ENCODE measurements around the gene ANKRD11.
A peak's percentile ranks its signal among the peaks of the same experiment; 100 is the strongest.

ANKRD11 gene

GRCh38 chr16:89381788-89382187, 108.6 kb downstream of the ANKRD11 start:
- no peak for DNase-seq (ENCODE audit: low read depth)

DNA sequence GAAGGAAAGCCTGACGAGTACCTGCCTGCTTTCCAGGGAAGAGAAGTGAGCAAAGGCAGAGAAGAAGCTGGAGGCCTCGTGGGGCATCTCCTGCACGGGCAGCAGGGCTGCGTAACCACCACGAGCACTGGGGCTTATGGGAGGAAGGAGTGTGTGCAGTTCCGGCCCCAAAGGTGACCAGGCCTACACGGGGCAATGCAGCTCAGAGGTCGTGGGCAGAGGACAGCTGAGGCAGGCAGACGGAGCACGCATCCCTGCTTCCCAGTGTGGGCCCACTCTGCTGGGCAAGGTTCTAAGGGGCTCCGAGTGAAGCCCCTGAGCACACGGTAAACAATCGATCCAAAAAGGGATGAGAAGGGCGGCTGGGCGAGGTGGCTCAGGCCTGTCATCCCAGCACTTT, 109.7 kb downstream of the ANKRD11 start:
- DNase-seq (ENCODE audit: low read depth) = no peak

- no peak for DNase-seq (ENCODE audit: low read depth)
Measured at GRCh38 chr16:89378947-89379771, 111.2 kb downstream of the ANKRD11 start.

- DNase-seq (ENCODE audit: low read depth) = no peak
Measured at GRCh38 chr16:89377453-89377848, 112.9 kb downstream of the ANKRD11 start.

- no peak for DNase-seq (ENCODE audit: low read depth)
Measured at GRCh38 chr16:89376812-89377452, 113.4 kb downstream of the ANKRD11 start.

DNA sequence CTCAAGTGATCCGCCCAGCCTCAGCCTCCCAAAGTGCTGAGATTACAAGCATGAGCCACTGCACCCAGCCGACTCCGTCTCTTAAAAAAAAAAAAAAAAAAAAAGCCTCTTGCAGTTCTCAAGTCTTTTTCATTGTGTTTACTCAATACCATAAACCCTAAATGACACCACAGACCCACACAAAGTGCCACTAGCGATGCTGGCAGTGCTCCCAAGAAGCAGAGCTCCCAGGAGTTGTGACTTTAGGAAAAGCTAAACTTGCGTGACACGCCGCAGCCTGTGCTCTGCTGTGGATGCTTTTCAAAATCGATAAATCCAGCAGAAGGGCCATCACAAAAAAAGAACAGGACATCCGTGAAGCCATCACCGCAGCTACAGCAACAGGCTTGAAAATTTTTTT, 114.7 kb downstream of the ANKRD11 start:
- no peak for DNase-seq (ENCODE audit: low read depth)

DNA sequence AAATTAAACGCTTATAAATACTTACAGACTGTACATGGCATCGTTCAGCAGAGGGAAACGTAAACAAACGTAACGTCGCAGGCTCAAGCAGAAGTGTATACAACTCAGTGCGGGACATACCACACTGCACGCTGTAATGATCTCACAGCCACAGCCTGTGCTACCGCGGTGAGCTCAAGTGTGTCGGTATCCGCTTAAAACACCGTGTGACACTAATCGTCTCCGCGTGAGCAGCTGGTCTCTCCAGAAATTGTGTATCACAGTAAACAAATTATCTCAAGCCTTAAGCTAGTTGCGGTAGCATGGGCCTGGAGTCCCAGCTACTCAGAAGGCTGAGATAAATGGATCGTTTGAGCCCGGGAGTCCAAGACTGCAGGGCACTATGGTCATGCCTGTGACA, 115.3 kb downstream of the ANKRD11 start:
- DNase-seq (ENCODE audit: low read depth) = no peak

GRCh38 chr16:89374393-89374960, 115.9 kb downstream of the ANKRD11 start:
- peak; percentile 56 for DNase-seq (ENCODE audit: low read depth)

GRCh38 chr16:89373355-89374110, 116.8 kb downstream of the ANKRD11 start:
- DNase-seq (ENCODE audit: low read depth) = peak; percentile 97

DNA sequence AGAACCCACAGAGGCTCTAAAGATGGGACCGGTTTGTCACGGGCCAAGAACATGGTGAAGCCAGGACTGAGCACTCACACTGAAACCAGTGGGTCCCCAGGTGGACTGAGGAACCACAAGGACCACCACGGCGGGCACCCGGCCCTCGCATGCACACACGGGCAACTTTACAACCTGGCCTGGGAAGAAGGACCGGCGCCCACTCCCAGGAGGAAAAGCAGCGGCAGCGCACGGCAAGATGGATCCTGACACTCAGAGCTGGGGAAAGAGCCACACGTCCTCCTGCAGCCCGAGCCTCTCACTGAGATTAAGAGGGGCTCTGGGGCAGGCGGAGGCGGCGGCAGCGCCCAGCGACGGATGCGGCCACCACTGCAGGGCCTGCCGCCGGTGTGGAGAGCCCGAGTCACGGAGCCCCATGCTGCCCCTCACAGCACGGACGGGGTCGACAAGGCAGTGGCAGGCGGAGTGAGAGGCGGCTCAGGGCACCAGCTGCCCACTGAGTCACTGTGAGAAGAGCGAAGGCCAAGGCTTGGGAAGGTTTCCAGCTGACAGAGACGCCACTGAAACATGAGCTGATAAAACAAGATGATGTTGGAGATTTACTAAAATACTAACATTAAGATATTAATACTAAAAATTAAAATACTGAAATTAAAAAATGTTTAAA, 118.3 kb downstream of the ANKRD11 start:
- DNase-seq (ENCODE audit: low read depth) = peak; percentile 78

DNA sequence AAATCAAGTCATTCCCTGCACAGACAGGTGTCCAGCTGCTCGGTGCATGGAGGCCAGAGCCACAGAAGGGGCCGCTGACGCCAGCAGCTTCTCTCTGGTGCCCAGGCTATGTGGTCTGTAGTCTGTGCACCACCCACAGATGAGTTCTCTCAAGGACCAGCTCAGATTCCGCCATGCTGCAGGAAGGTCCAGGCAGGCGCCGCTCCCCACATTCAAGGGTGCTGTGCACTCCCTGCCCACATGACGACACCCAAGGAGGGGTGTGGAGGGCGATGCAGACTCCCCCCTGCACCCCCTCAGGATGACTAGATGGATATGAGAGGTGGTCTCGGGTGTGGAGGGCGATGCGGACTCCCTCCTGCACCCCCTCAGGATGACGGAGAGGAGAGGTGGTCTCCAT, 119.0 kb downstream of the ANKRD11 start:
- no peak for DNase-seq (ENCODE audit: low read depth)

DNA sequence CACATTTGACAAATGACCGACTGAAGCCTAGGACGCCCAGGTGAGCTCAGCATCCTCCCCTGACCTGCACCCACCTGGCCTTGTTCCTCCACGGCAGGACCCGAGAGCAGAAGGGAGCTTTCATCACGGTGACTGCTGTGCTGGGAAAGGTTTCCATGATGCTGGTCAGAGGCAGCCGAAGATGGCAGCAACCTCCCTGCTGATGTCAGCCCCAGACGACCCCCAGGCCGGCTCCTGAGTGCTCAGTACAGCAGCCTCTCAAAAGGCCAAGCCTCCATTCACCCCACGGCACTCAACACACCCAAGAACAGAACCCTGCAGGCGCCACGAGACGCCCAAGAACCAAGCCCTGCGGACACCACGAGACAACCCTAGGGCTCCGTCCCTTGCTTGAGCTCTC, 119.8 kb downstream of the ANKRD11 start:
- DNase-seq (ENCODE audit: low read depth) = no peak

- peak; percentile 65 for DNase-seq (ENCODE audit: low read depth)
Measured at GRCh38 chr16:89370081-89370511, 120.3 kb downstream of the ANKRD11 start.

DNA sequence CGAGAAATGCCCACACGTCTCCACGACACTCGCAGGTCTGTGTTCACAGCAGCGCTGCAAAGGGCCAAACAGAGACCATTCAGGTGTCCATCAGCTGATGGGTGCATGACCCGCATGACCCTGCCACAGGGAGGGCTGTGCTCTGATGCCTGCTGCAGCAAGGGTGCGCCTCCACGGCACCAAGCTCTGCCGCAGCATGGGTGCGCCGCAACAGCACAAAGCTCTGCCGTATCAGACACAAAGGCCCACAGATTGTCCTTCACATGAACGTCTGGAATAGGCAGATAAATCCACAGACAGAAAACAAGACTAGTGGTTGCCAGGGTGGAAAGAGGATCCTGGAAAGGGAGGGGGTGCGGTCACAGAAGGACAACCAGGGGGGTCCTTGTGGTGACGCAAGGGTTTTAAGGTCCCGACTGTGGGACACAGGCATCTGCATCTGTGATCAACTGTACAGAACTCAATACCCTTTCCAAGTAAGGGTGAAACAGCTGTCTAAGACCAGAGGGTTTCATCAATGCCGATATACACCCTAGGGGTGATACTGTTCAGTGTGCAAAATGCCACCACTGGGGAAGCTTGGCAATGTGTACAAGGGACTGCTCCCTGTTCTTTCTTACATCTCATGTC, 121.0 kb downstream of the ANKRD11 start:
- DNase-seq (ENCODE audit: low read depth) = no peak

- no peak for DNase-seq (ENCODE audit: low read depth)
Measured at GRCh38 chr16:89368604-89369249, 121.6 kb downstream of the ANKRD11 start.

DNA sequence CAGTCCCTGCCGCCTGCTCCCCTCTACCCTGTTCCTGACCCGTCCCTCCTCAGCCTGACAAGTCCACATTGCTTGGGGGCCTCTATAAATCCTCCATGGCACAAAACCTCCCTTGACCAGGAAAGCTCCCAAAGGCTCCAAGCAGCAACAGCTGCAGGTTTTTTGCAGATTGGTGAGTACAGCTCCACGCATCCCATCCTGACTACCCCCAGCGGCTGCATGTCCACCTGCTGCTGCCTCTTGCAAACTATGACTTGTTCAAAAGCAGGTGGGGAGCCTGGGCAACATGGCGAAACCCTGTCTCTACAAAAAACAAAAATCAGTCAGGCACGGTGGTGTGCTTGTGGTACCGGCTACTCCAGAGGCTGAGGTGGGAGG, 122.8 kb downstream of the ANKRD11 start:
- no peak for DNase-seq (ENCODE audit: low read depth)

DNA sequence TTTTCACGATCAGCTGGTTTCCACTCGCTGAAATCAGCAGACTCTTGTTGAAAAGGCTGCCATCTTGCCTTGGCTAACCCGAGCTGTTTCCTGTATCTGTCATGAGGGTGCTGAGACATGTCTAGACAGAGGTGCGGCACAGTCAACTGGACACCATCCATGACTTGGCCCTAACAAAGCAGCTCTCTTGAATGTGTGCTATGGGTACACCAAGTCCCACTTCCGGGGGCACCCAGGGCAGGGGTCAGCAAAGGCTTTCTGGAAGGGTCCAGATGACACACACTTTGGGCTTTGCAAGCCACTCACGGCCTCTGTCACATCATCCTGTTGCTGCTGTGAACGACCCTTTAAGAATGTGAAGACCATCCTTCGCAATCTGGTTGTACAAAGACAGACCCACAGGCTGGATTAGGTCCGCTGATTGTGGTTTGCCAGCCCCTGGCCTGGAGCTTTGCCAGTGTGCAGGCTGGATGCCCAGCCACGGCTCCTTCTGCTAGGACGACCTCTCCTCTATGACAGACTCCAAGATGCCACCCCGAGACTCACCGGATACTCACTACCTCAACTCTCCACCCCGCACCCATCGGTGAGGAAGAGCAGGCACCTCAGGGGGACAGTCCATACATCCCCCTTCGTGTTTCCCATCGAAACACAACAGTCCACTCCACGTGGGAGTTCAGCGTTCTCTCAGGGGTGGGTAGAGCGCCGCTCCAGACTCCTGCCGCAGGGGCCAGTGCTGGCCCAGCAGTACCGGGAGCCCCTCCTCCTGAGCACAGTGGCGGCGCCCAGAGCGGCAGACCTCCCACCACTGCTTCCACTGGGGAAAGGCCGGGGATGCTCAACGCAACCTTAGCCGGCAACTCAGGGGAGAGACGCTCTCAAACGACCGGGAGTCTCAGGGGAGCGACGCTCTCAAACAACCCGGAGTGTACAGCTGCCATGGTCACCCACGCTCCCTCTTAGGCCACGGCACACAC, 123.5 kb downstream of the ANKRD11 start:
- DNase-seq (ENCODE audit: low read depth) = no peak

DNA sequence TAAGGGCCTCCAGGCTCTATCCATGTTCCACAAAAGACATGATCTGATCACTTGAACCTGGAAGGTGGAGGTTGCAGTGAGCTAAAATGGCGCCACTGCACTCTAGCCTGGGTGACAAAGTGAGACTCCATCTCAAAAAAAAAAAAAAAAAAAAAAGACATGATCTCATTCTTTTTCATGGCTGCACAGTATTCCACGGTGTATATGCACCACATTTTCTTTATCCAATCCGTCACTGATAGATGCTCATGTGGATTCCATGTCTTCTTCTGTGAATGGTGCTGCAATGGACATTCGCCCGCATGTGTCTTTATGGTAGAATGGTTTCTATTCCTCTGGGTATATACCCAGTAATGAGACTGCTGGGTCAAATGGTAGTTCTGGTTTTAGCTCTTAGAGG, 124.4 kb downstream of the ANKRD11 start:
- no peak for DNase-seq (ENCODE audit: low read depth)

GRCh38 chr16:89365044-89365467, 125.3 kb downstream of the ANKRD11 start:
- DNase-seq (ENCODE audit: low read depth) = peak; percentile 94

- peak; percentile 48 for DNase-seq (ENCODE audit: low read depth)
Measured at GRCh38 chr16:89364606-89365005, 125.8 kb downstream of the ANKRD11 start.

Measured in iris pigment epithelial cell (primary cell).